ENCODE results near the gene STAT6. TPM values are rescaled to one million over a fixed set of nuclear protein-coding genes. Genes with fewer than 3 reads are reported as not detected.

STAT6 gene
- total RNA-seq, 1 experiment from 2014 or later, result 44.4 TPM

GRCh38 chr12:57160741-57161140, 49.6 kb upstream of the STAT6 start:
- Histone ChIP-seq H3K79me1 (ENCODE audit: insufficient read depth, low read depth, low read length, poor library complexity, severe bottlenecking) (no peaks in the 10 kb centered on the region), H3K18ac (ENCODE audit: insufficient read length, low read depth, low read length) (no peak overlapping the region), H3K23ac (ENCODE audit: insufficient read length, low read depth, low read length) (no peak overlapping the region)

More at GRCh38 chr12:57160741-57161140, 49.6 kb upstream of the STAT6 start:
- H3K23me2 ChIP-seq (ENCODE audit: insufficient read length, low read depth, low read length, poor library complexity, severe bottlenecking), result no peaks in the 10 kb centered on the region
- H4K8ac ChIP-seq (replicated peaks; ENCODE audit: insufficient read length, low read depth, low read length), result no peak overlapping the region
- TF ChIP-seq CTCF (conservative IDR thresholded peaks at IDR 0.05), result no peak
- no peak overlapping the region for H3T11ph ChIP-seq (ENCODE audit: low read length)
- H4K91ac ChIP-seq (ENCODE audit: insufficient read length, low read depth, low read length), result no peak overlapping the region
- no peak overlapping the region for H2AFZ ChIP-seq (ENCODE audit: low read length)
- H3K9me3 ChIP-seq (ENCODE audit: control insufficient read depth, low read depth, low read length), result no peaks in the 10 kb centered on the region
- H2BK12ac ChIP-seq (ENCODE audit: insufficient read length, low read depth, low read length), result no peak overlapping the region
- no peak overlapping the region for H2BK5ac ChIP-seq (ENCODE audit: insufficient read length, low read length)
- H2BK120ac ChIP-seq (ENCODE audit: low read depth, low read length, poor library complexity, severe bottlenecking), result no peak overlapping the region
- H3K4me2 ChIP-seq (ENCODE audit: insufficient read depth, insufficient read length, low read length), result no peak overlapping the region
- Mint-ChIP-seq H3K9me3 (no peaks in the 10 kb centered on the region), H3K4me1 (no peaks in the 10 kb centered on the region), H3K4me3 (no peak overlapping the region), H3K36me3 (ENCODE audit: insufficient read depth in 1 of 3, low read depth in 3 of 3) (peaks cover 57 to 95% (median 93%) of the 10 kb centered on the region in 3 experiments; a peak in 6 of 7 replicates), H3K27me3 (ENCODE audit: low read depth) (no peaks in the 10 kb centered on the region; the same call in 1 of the 2 replicates), H3K27ac (no peak overlapping the region)
- no CpG with 5 or more reads among the region's 14 CpGs for WGBS (ENCODE audit: extremely low coverage, insufficient read length, low lambda C conversion rate)
- H2AK5ac ChIP-seq (ENCODE audit: insufficient read length, low read length), result no peak overlapping the region
- no peak overlapping the region for H3K4ac ChIP-seq (ENCODE audit: low read depth, low read length)
- no peaks in the 10 kb centered on the region for H3K4me1 ChIP-seq (ENCODE audit: insufficient read depth, low read length)
- DNase-seq, result no peak
- no peaks in the 10 kb centered on the region for H3K27me3 ChIP-seq (ENCODE audit: insufficient read depth, low read length)
- peaks cover 2% of the 10 kb centered on the region for H4K20me1 ChIP-seq (ENCODE audit: control insufficient read depth, insufficient read depth, insufficient read length)
- no peak overlapping the region for H2BK15ac ChIP-seq (ENCODE audit: low read depth, low read length)
- no peak overlapping the region for H3K27ac ChIP-seq (ENCODE audit: insufficient read length, low read depth, low read length)
- no peak overlapping the region for H3K56ac ChIP-seq (ENCODE audit: insufficient read length, low read depth, low read length)
- no peak overlapping the region for H3K14ac ChIP-seq (ENCODE audit: insufficient read depth, low read length)
- H2BK20ac ChIP-seq (ENCODE audit: low read depth, low read length, poor library complexity, severe bottlenecking), result no peak overlapping the region
- H3K79me2 ChIP-seq (ENCODE audit: insufficient read depth, low read length), result no peaks in the 10 kb centered on the region
- H3K9ac ChIP-seq (ENCODE audit: extremely low read depth, insufficient read length, low read length), result no peak overlapping the region
- H4K5ac ChIP-seq (ENCODE audit: insufficient read length, low read depth, low read length), result no peak overlapping the region
